Measurements from ENCODE around the gene CARD8. TPM values are rescaled to one million over a fixed set of nuclear protein-coding genes. Genes with fewer than 3 reads are reported as not detected.

The CARD8 gene
- total and polyA plus RNA-seq, 2 experiments from 2014 or later = 16.6 to 17.1 TPM

Other genes starting within 250 kb of the CARD8 start
- not detected in 2 replicates for gene CABP5, start 211.8 kb downstream of the CARD8 start, total RNA-seq (2014; rRNA removed; shearing (Covaris generic))
- not detected in 2 replicates for gene CABP5, start 211.8 kb downstream of the CARD8 start, polyA plus RNA-seq (2016; fragmentation: Nextera tagmentation; extraction: Ambion mirVana)
- 2.0 and 3.4 TPM in 2 replicates for gene PLA2G4C, start 145.1 kb downstream of the CARD8 start, total RNA-seq (2014; rRNA removed; shearing (Covaris generic))
- gene PLA2G4C, start 145.1 kb downstream of the CARD8 start, polyA plus RNA-seq (2016; fragmentation: Nextera tagmentation; extraction: Ambion mirVana) = 2.9 and 4.1 TPM in 2 replicates
- 75.0 and 79.3 TPM in 2 replicates for gene LIG1, start 85.6 kb downstream of the CARD8 start, total RNA-seq (2014; rRNA removed; shearing (Covaris generic))
- 96.9 and 122 TPM in 2 replicates for gene LIG1, start 85.6 kb downstream of the CARD8 start, polyA plus RNA-seq (2016; fragmentation: Nextera tagmentation; extraction: Ambion mirVana)
- gene ZSWIM9, start 85.2 kb downstream of the CARD8 start, total RNA-seq (2014; rRNA removed; shearing (Covaris generic)) = 9.1 and 10.6 TPM in 2 replicates
- gene ZSWIM9, start 85.2 kb downstream of the CARD8 start, polyA plus RNA-seq (2016; fragmentation: Nextera tagmentation; extraction: Ambion mirVana) = 2.9 and 4.2 TPM in 2 replicates
- 6.9 and 11.1 TPM in 2 replicates for gene ZNF114, start 14.2 kb upstream of the CARD8 start, total RNA-seq (2014; rRNA removed; shearing (Covaris generic))
- gene ZNF114, start 14.2 kb upstream of the CARD8 start, polyA plus RNA-seq (2016; fragmentation: Nextera tagmentation; extraction: Ambion mirVana) = 9.2 and 12.2 TPM in 2 replicates
- gene EMP3, start 69.6 kb upstream of the CARD8 start, total RNA-seq (2014; rRNA removed; shearing (Covaris generic)) = 6.0 and 7.9 TPM in 2 replicates
- 25.1 and 27.9 TPM in 2 replicates for gene EMP3, start 69.6 kb upstream of the CARD8 start, polyA plus RNA-seq (2016; fragmentation: Nextera tagmentation; extraction: Ambion mirVana)
- 15.0 and 16.6 TPM in 2 replicates for gene TMEM143, start 108.0 kb upstream of the CARD8 start, total RNA-seq (2014; rRNA removed; shearing (Covaris generic))
- 10.0 and 12.8 TPM in 2 replicates for gene TMEM143, start 108.0 kb upstream of the CARD8 start, polyA plus RNA-seq (2016; fragmentation: Nextera tagmentation; extraction: Ambion mirVana)
- gene SYNGR4, start 108.5 kb upstream of the CARD8 start, total RNA-seq (2014; rRNA removed; shearing (Covaris generic)) = not detected in 2 replicates
- not detected in 2 replicates for gene SYNGR4, start 108.5 kb upstream of the CARD8 start, polyA plus RNA-seq (2016; fragmentation: Nextera tagmentation; extraction: Ambion mirVana)
- gene KDELR1, start 135.6 kb upstream of the CARD8 start, total RNA-seq (2014; rRNA removed; shearing (Covaris generic)) = 171 and 184 TPM in 2 replicates
- 176 and 177 TPM in 2 replicates for gene KDELR1, start 135.6 kb upstream of the CARD8 start, polyA plus RNA-seq (2016; fragmentation: Nextera tagmentation; extraction: Ambion mirVana)
- 16.5 and 20.0 TPM in 2 replicates for gene GRIN2D, start 137.8 kb upstream of the CARD8 start, total RNA-seq (2014; rRNA removed; shearing (Covaris generic))
- 4.4 and 6.0 TPM in 2 replicates for gene GRIN2D, start 137.8 kb upstream of the CARD8 start, polyA plus RNA-seq (2016; fragmentation: Nextera tagmentation; extraction: Ambion mirVana)
- gene GRWD1, start 190.1 kb upstream of the CARD8 start, total RNA-seq (2014; rRNA removed; shearing (Covaris generic)) = 58.0 and 64.6 TPM in 2 replicates
- gene GRWD1, start 190.1 kb upstream of the CARD8 start, polyA plus RNA-seq (2016; fragmentation: Nextera tagmentation; extraction: Ambion mirVana) = 23.2 and 25.8 TPM in 2 replicates
- 0.94 and 1.2 TPM in 2 replicates for gene KCNJ14, start 199.7 kb upstream of the CARD8 start, total RNA-seq (2014; rRNA removed; shearing (Covaris generic))
- 0.73 and 0.81 TPM in 2 replicates for gene KCNJ14, start 199.7 kb upstream of the CARD8 start, polyA plus RNA-seq (2016; fragmentation: Nextera tagmentation; extraction: Ambion mirVana)
- 42.6 and 60.4 TPM in 2 replicates for gene CYTH2, start 213.5 kb upstream of the CARD8 start, total RNA-seq (2014; rRNA removed; shearing (Covaris generic))
- 38.8 and 41.1 TPM in 2 replicates for gene CYTH2, start 213.5 kb upstream of the CARD8 start, polyA plus RNA-seq (2016; fragmentation: Nextera tagmentation; extraction: Ambion mirVana)

All from GM23338 (cell line).